Colonic mucosa (tissue), 4 donors: ENCODE measurements around the gene FYCO1. TPM values are rescaled to one million over a fixed set of nuclear protein-coding genes. Genes with fewer than 3 reads are reported as not detected.
"Not testable (repeated sequence)": the region's sequence is repeated elsewhere in the genome, so short reads cannot be mapped to it uniquely, and the experiment has no call there.

Source experiments
- DNase-seq: peaks from one replicate; pipeline ENCODE4 v3.0.0-alpha.2; 2020
- H3K27ac ChIP-seq: fragments of 200-600 bp; one replicate; pipeline ENCODE4 v1.8.0; 2021
- H3K27me3 ChIP-seq: fragments of 200-600 bp; one replicate; pipeline ENCODE4 v1.8.0; 2021
- H3K36me3 ChIP-seq: fragments of 200-600 bp; one replicate; pipeline ENCODE4 v1.8.0; 2021
- H3K4me1 ChIP-seq: fragments of 200-600 bp; one replicate; pipeline ENCODE4 v1.8.0; 2021; ENCODE audit warnings: mild to moderate bottlenecking
- H3K4me3 ChIP-seq: fragments of 200-600 bp; one replicate; pipeline ENCODE4 v1.8.0; 2021
- H3K9ac ChIP-seq, 2 donors: one replicate each; pipeline ENCODE4 v1.7.0; 2013; ENCODE audit warnings: control low read depth in 2 of 2, low read depth in 2 of 2, low read length in 2 of 2
- H3K9me3 ChIP-seq: fragments of 200-600 bp; one replicate; pipeline ENCODE4 v1.8.0; 2021
- CTCF ChIP-seq: fragments of 200-600 bp; IDR thresholded peaks from one replicate; pipeline ENCODE4 v1.8.0; 2022; ENCODE audit warnings: antibody characterized with exemption, mild to moderate bottlenecking
- intact Hi-C: fragments of 100-400 bp; cut with DNase I; formaldehyde crosslinking; loops from one replicate; pipeline ENCODE4 v1.14.1; 2022
- total RNA-seq, 2 donors: library from RNA; stranded (reverse); fragmentation: NEBNext Ultra II Directional in 1 of 2; extraction: Animal tissue kit (Norgen Biotek cat#: 25700) in 1 of 2; gene quantifications; one replicate each; pipeline ENCODE4 v1.2.1, GENCODE V29; 2021
- donor health status: healthy.
- donor health status: DM: no; HTN: no; CAD: no.
- donor health status: DM: no; HTN: no; CAD: no.

Gene FYCO1
- total RNA-seq, 2 donors from 2014 or later = 21.7 to 30.8 TPM

DNA sequence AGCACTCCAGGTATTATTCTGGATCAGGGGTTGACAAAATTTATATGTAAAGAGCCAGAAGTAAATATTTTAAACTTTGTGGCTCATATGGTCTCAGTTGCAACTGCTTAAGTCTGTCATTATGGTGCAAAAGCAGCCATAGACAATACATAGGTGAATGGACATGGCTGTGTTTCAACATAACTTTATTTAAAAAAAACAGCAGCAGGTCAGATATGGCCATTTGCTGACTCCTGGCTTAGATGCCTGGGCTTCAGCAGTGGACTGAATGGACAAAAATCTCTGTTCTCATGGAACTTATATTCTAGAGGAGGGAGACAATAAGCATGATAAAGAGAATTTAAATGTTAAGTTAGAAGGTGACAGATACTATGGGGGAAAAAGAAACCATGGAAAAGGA, 11.7 kb upstream of the FYCO1 start:
- Histone ChIP-seq H3K36me3 (no peaks in the 10 kb centered on the region), H3K4me3 (no peak overlapping the region), H3K4me1 (no peaks in the 10 kb centered on the region), H3K27me3 (no peaks in the 10 kb centered on the region), H3K27ac (peak overlapping the region; percentile 42), H3K9me3 (no peaks in the 10 kb centered on the region), H3K9ac (no peak overlapping the region)
- TF ChIP-seq CTCF = no peak
- DNase-seq = no peak
- intact Hi-C loops = no loop called here

GRCh38 chr3:46006238-46007032, 10.8 kb upstream of the FYCO1 start:
- DNase-seq = no peak
- TF ChIP-seq CTCF = no peak
- no peaks in the 10 kb centered on the region for H3K36me3 ChIP-seq
- no peaks in the 10 kb centered on the region for H3K4me1 ChIP-seq
- no peaks in the 10 kb centered on the region for H3K27me3 ChIP-seq
- no peak overlapping the region for H3K9ac ChIP-seq
- no peak overlapping the region for H3K4me3 ChIP-seq
- intact Hi-C loops = no loop called here
- no peaks in the 10 kb centered on the region for H3K9me3 ChIP-seq
- peak overlapping the region; percentile 42 for H3K27ac ChIP-seq

DNA sequence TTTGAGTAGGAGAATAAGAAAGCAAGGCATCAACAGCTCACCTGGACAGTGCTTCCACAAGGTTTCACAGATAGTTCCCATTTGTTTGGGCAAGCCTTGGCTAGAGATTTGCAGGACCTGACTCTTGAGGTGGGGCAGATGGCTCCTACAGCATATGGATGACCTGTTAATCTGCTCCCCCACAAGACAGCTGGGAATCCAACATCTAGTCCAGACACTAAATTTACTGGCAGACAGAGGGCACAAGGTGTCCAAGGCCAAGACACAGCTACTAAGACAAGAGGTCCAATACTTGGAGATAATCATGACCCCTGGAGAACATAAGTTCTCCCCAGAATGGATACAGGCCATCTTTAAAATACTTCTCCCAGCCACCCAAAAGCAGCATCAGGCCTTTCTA, 8.1 kb upstream of the FYCO1 start:
- H3K9ac ChIP-seq, H3K4me3 ChIP-seq, H3K36me3 ChIP-seq, DNase-seq, H3K4me1 ChIP-seq, H3K27me3 ChIP-seq, H3K27ac ChIP-seq, H3K9me3 ChIP-seq, intact Hi-C loops: not testable (repeated sequence)

DNA sequence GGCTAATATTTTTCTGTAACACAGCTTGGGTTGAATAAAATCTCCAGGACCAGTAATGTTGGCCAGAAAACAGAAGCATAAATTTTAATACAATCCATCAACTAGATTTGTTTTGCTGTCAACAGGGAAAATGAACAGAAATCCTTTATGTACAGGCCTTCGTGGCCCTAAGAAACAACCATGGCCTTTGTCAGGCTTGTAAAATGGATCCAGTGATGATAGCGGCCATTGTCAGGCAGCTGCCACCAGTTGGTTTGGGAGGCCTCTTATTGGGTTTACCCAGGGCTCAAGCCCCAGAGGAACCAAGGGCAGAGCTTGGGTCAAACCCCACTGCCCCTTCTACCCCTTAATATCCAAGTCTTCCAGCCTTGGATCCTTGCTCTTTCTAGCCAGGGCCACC, 5.6 kb upstream of the FYCO1 start:
- Histone ChIP-seq H3K9ac (no peak overlapping the region), H3K36me3 (no peaks in the 10 kb centered on the region), H3K4me1 (no peaks in the 10 kb centered on the region), H3K27me3 (no peaks in the 10 kb centered on the region), H3K9me3 (no peaks in the 10 kb centered on the region), H3K27ac (no peak overlapping the region), H3K4me3 (no peak overlapping the region)
- DNase-seq = no peak
- intact Hi-C loops = no loop called here
- TF ChIP-seq CTCF = no peak

- Histone ChIP-seq H3K4me3 (no peak overlapping the region), H3K9me3 (no peaks in the 10 kb centered on the region), H3K4me1 (no peaks in the 10 kb centered on the region), H3K9ac (no peak overlapping the region), H3K36me3 (no peaks in the 10 kb centered on the region), H3K27me3 (no peaks in the 10 kb centered on the region), H3K27ac (no peak overlapping the region)
- intact Hi-C loops = no loop called here
- no peak for DNase-seq
- TF ChIP-seq CTCF = no peak
These were observed 2.3 kb upstream of the FYCO1 start for GRCh38 chr3:45997942-45998341.

DNA sequence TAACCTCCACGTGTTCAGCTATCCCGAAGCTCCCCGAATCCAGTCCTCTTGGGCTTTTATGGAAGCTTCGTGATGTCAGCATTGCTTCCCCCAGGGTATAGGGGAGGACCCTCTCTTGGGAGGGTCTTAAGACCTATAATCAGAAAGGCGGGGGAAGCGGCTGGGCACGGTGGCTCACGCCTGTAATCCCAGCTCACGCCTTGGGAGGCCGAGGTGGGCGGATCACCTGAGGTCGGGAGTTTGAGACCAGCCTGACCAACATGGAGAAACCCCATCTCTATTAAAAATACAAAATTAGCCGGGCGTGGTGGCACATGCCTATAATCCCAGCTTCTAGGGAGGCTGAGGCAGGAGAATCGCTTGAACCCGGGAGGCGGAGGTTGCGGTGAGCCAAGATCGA, 1.9 kb upstream of the FYCO1 start:
- H3K4me3 ChIP-seq, H3K27ac ChIP-seq, H3K9ac ChIP-seq, intact Hi-C loops, H3K9me3 ChIP-seq, DNase-seq, H3K27me3 ChIP-seq, H3K4me1 ChIP-seq, H3K36me3 ChIP-seq: not testable (repeated sequence)
